ENCODE measurements around the gene MAGI3. TPM values are rescaled to one million over a fixed set of nuclear protein-coding genes. Genes with fewer than 3 reads are reported as not detected.

The MAGI3 gene
- total RNA-seq, 2 experiments from 2014 or later = 4.7 to 7.8 TPM

GRCh38 chr1:113641396-113641795 lies 251.1 kb downstream of the MAGI3 start:
- no peaks in the 10 kb centered on the region for H3K79me2 ChIP-seq (ENCODE audit: insufficient read depth, low read depth, low read length)
- no peak overlapping the region for H3K4me2 ChIP-seq (ENCODE audit: low read length)
- no peaks in the 10 kb centered on the region for H3K9me2 ChIP-seq (ENCODE audit: insufficient read depth, low read length)
- ChIA-PET POLR2A (interaction anchor here (0.6 kb wide), 1 partner anchor 11 kb away, joined by 3 read pairs; no protein-coding TSS in a partner anchor), CTCF (ENCODE audit: unreplicated experiment) (no interaction called here)
- no peak for DNase-seq (ENCODE audit: low spot score)
- H3K4me1 ChIP-seq (ENCODE audit: insufficient read depth, low read length, poor library complexity, severe bottlenecking) = no peaks in the 10 kb centered on the region
- H3K9me3 ChIP-seq (ENCODE audit: low read length) = no peaks in the 10 kb centered on the region
- H2AFZ ChIP-seq (ENCODE audit: low read length) = no peak overlapping the region
- H3K36me3 ChIP-seq (ENCODE audit: insufficient read depth, low read length) = no peaks in the 10 kb centered on the region
- TF ChIP-seq EZH2phosphoT487 (IDR thresholded peaks at IDR 0.05; ENCODE audit: borderline replicate concordance, low read depth, low read length) = no peak
- TF ChIP-seq, protein P1, sequence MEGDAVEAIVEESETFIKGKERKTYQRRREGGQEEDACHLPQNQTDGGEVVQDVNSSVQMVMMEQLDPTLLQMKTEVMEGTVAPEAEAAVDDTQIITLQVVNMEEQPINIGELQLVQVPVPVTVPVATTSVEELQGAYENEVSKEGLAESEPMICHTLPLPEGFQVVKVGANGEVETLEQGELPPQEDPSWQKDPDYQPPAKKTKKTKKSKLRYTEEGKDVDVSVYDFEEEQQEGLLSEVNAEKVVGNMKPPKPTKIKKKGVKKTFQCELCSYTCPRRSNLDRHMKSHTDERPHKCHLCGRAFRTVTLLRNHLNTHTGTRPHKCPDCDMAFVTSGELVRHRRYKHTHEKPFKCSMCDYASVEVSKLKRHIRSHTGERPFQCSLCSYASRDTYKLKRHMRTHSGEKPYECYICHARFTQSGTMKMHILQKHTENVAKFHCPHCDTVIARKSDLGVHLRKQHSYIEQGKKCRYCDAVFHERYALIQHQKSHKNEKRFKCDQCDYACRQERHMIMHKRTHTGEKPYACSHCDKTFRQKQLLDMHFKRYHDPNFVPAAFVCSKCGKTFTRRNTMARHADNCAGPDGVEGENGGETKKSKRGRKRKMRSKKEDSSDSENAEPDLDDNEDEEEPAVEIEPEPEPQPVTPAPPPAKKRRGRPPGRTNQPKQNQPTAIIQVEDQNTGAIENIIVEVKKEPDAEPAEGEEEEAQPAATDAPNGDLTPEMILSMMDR (conservative IDR thresholded peaks at IDR 0.05; ENCODE audit: low read length) = no peak
- intact Hi-C loops (cut with micrococcal nuclease; ENCODE audit: unreplicated experiment) = no loop called here
- no peaks in the 10 kb centered on the region for H4K20me1 ChIP-seq (ENCODE audit: insufficient read depth, low read length)
- H3K27ac ChIP-seq (ENCODE audit: low read depth, low read length, poor library complexity, severe bottlenecking) = no peak overlapping the region
- no peak overlapping the region for H3K4me3 ChIP-seq (ENCODE audit: low read depth, low read length, poor library complexity, severe bottlenecking)
- BruUV-seq (replicated peaks) = no TSS peak

- Histone ChIP-seq H3K4me3 (ENCODE audit: low read depth, low read length, poor library complexity, severe bottlenecking) (no peak overlapping the region), H3K36me3 (ENCODE audit: insufficient read depth, low read length) (no peaks in the 10 kb centered on the region), H3K79me2 (ENCODE audit: insufficient read depth, low read depth, low read length) (no peaks in the 10 kb centered on the region), H4K20me1 (ENCODE audit: insufficient read depth, low read length) (no peaks in the 10 kb centered on the region), H3K27ac (ENCODE audit: low read depth, low read length, poor library complexity, severe bottlenecking) (no peak overlapping the region), H3K4me1 (ENCODE audit: insufficient read depth, low read length, poor library complexity, severe bottlenecking) (no peaks in the 10 kb centered on the region), H3K9me2 (ENCODE audit: insufficient read depth, low read length) (no peaks in the 10 kb centered on the region), H3K4me2 (ENCODE audit: low read length) (no peak overlapping the region), H3K9me3 (ENCODE audit: low read length) (no peaks in the 10 kb centered on the region), H2AFZ (ENCODE audit: low read length) (no peak overlapping the region)
- no peak for DNase-seq (ENCODE audit: low spot score)
- TF ChIP-seq EZH2phosphoT487 (IDR thresholded peaks at IDR 0.05; ENCODE audit: borderline replicate concordance, low read depth, low read length) = no peak
- TF ChIP-seq, protein P1 (conservative IDR thresholded peaks at IDR 0.05; ENCODE audit: low read length) = no peak
- CTCF ChIA-PET (ENCODE audit: unreplicated experiment) = no interaction called here
- POLR2A ChIA-PET = no interaction called here
- intact Hi-C loops (cut with micrococcal nuclease; ENCODE audit: unreplicated experiment) = no loop called here
- no TSS peak for BruUV-seq (replicated peaks)
Measured at GRCh38 chr1:113647164-113647563, 256.8 kb downstream of the MAGI3 start.

- H3K79me2 ChIP-seq (ENCODE audit: insufficient read depth, low read depth, low read length) = no peaks in the 10 kb centered on the region
- ChIA-PET POLR2A (interaction anchor here (0.6 kb wide), 1 partner anchor 12 kb away, joined by 3 read pairs; no protein-coding TSS in a partner anchor), CTCF (ENCODE audit: unreplicated experiment) (no interaction called here)
- no peak overlapping the region for H3K27ac ChIP-seq (ENCODE audit: low read depth, low read length, poor library complexity, severe bottlenecking)
- no peak for DNase-seq (ENCODE audit: low spot score)
- H3K4me2 ChIP-seq (ENCODE audit: low read length) = no peak overlapping the region
- H3K4me3 ChIP-seq (ENCODE audit: low read depth, low read length, poor library complexity, severe bottlenecking) = no peak overlapping the region
- H4K20me1 ChIP-seq (ENCODE audit: insufficient read depth, low read length) = no peaks in the 10 kb centered on the region
- TF ChIP-seq, protein P1 (conservative IDR thresholded peaks at IDR 0.05; ENCODE audit: low read length) = no peak
- no peak for TF ChIP-seq EZH2phosphoT487 (IDR thresholded peaks at IDR 0.05; ENCODE audit: borderline replicate concordance, low read depth, low read length)
- H3K9me2 ChIP-seq (ENCODE audit: insufficient read depth, low read length) = no peaks in the 10 kb centered on the region
- BruUV-seq (replicated peaks) = no TSS peak
- no peaks in the 10 kb centered on the region for H3K4me1 ChIP-seq (ENCODE audit: insufficient read depth, low read length, poor library complexity, severe bottlenecking)
- H3K36me3 ChIP-seq (ENCODE audit: insufficient read depth, low read length) = no peaks in the 10 kb centered on the region
- H3K9me3 ChIP-seq (ENCODE audit: low read length) = no peaks in the 10 kb centered on the region
- intact Hi-C loops (cut with micrococcal nuclease; ENCODE audit: unreplicated experiment) = no loop called here
- no peak overlapping the region for H2AFZ ChIP-seq (ENCODE audit: low read length)
Measured at GRCh38 chr1:113648478-113648877, 258.2 kb downstream of the MAGI3 start.

All from OCI-LY7 (cell line).